ENCODE measurements around the gene PDCD11. TPM values are rescaled to one million over a fixed set of nuclear protein-coding genes. Genes with fewer than 3 reads are reported as not detected.

PDCD11 gene
- total RNA-seq, 1 experiment from 2014 or later = 81.7 TPM

GRCh38 chr10:103467406-103467805 lies 71.0 kb downstream of the PDCD11 start:
- Mint-ChIP-seq H3K9me3 (ENCODE audit: unreplicated experiment) (no peaks in the 10 kb centered on the region), H3K27ac (ENCODE audit: low read depth, unreplicated experiment) (no peak overlapping the region), H3K4me3 (ENCODE audit: unreplicated experiment) (no peak overlapping the region), H3K36me3 (ENCODE audit: insufficient read depth, unreplicated experiment) (no peaks in the 10 kb centered on the region), H3K27me3 (ENCODE audit: insufficient read depth, unreplicated experiment) (peaks cover 40% of the 10 kb centered on the region), H3K4me1 (ENCODE audit: insufficient read depth, unreplicated experiment) (no peaks in the 10 kb centered on the region)
- BruUV-seq (replicated peaks) = no TSS peak
- POLR2A ChIA-PET = no interaction called here
- intact Hi-C loops (cut with micrococcal nuclease) = no loop called here
- TF ChIP-seq, protein P1, sequence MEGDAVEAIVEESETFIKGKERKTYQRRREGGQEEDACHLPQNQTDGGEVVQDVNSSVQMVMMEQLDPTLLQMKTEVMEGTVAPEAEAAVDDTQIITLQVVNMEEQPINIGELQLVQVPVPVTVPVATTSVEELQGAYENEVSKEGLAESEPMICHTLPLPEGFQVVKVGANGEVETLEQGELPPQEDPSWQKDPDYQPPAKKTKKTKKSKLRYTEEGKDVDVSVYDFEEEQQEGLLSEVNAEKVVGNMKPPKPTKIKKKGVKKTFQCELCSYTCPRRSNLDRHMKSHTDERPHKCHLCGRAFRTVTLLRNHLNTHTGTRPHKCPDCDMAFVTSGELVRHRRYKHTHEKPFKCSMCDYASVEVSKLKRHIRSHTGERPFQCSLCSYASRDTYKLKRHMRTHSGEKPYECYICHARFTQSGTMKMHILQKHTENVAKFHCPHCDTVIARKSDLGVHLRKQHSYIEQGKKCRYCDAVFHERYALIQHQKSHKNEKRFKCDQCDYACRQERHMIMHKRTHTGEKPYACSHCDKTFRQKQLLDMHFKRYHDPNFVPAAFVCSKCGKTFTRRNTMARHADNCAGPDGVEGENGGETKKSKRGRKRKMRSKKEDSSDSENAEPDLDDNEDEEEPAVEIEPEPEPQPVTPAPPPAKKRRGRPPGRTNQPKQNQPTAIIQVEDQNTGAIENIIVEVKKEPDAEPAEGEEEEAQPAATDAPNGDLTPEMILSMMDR (IDR thresholded peaks at IDR 0.05; ENCODE audit: unreplicated experiment) = no peak
- CTCF ChIA-PET = no interaction called here
- no peak for DNase-seq (ENCODE audit: unreplicated experiment)

DNA sequence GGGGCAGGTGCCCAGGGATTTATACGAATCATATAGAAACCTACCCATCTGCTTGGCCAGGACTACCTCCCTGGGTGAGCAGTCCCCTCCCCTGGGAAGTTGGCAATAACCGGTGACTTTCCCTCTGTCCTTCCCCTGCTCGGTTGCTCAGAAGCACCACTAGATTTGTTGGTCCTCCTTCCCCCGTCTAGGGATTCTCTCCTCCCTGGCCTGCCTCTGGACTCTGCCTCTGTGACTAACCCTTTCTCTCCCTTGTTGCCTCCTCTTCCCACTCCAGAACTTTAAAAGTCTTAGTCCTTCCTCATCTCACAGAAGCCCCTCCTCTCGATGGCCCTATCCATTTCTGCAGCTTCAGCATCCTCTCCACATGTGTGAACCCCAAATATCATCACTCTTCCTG lies 72.8 kb downstream of the PDCD11 start:
- TF ChIP-seq, protein P1 (IDR thresholded peaks at IDR 0.05; ENCODE audit: unreplicated experiment) = no peak
- no peak overlapping the region for H3K4me3 Mint-ChIP-seq (ENCODE audit: unreplicated experiment)
- DNase-seq (ENCODE audit: unreplicated experiment) = no peak
- no peaks in the 10 kb centered on the region for H3K9me3 Mint-ChIP-seq (ENCODE audit: unreplicated experiment)
- ChIA-PET CTCF (interaction anchor here (0.7 kb wide), 1 partner anchor 14 kb away, joined by 3 read pairs; no protein-coding TSS in a partner anchor), POLR2A (no interaction called here)
- no TSS peak for BruUV-seq (replicated peaks)
- peaks cover 29% of the 10 kb centered on the region for H3K27me3 Mint-ChIP-seq (ENCODE audit: insufficient read depth, unreplicated experiment)
- H3K4me1 Mint-ChIP-seq (ENCODE audit: insufficient read depth, unreplicated experiment) = no peaks in the 10 kb centered on the region
- H3K36me3 Mint-ChIP-seq (ENCODE audit: insufficient read depth, unreplicated experiment) = no peaks in the 10 kb centered on the region
- H3K27ac Mint-ChIP-seq (ENCODE audit: low read depth, unreplicated experiment) = no peak overlapping the region
- intact Hi-C loops (cut with micrococcal nuclease) = no loop called here

- Mint-ChIP-seq H3K4me3 (ENCODE audit: unreplicated experiment) (no peak overlapping the region), H3K4me1 (ENCODE audit: insufficient read depth, unreplicated experiment) (no peaks in the 10 kb centered on the region), H3K27me3 (ENCODE audit: insufficient read depth, unreplicated experiment) (peaks cover 29% of the 10 kb centered on the region), H3K27ac (ENCODE audit: low read depth, unreplicated experiment) (no peak overlapping the region), H3K36me3 (ENCODE audit: insufficient read depth, unreplicated experiment) (no peaks in the 10 kb centered on the region), H3K9me3 (ENCODE audit: unreplicated experiment) (no peaks in the 10 kb centered on the region)
- DNase-seq (ENCODE audit: unreplicated experiment) = no peak
- TF ChIP-seq, protein P1 (IDR thresholded peaks at IDR 0.05; ENCODE audit: unreplicated experiment) = no peak
- POLR2A ChIA-PET = no interaction called here
- intact Hi-C loops (cut with micrococcal nuclease) = no loop called here
- no TSS peak for BruUV-seq (replicated peaks)
- CTCF ChIA-PET = interaction anchor here (6.1 kb wide), 1 partner anchor 14 kb away, joined by 26 read pairs; no protein-coding TSS in a partner anchor
Observed at GRCh38 chr10:103470761-103471653, 74.6 kb downstream of the PDCD11 start.

DNA sequence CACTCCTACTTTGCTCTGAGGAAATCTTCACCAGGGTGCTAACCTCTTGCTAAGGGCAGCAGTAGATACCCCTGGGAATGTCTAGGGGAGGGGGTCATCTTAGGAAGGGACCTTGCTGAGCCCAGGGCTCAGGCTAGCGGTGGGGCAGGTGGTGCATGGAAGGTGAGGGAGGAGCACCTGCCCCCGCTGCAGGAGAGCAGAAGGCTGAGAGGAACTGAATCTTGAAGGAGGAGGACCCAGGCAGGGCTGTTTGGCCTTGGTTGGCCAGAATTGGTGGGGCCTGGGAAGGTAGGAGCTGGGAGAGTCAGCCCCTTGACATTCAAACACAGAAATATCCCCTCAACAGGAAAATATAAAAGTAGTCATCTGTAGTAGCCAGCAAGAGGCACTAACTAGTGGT lies 75.6 kb downstream of the PDCD11 start:
- Mint-ChIP-seq H3K27ac (ENCODE audit: low read depth, unreplicated experiment) (no peak overlapping the region), H3K4me1 (ENCODE audit: insufficient read depth, unreplicated experiment) (no peaks in the 10 kb centered on the region), H3K36me3 (ENCODE audit: insufficient read depth, unreplicated experiment) (no peaks in the 10 kb centered on the region), H3K9me3 (ENCODE audit: unreplicated experiment) (no peaks in the 10 kb centered on the region), H3K27me3 (ENCODE audit: insufficient read depth, unreplicated experiment) (peaks cover 29% of the 10 kb centered on the region), H3K4me3 (ENCODE audit: unreplicated experiment) (no peak overlapping the region)
- intact Hi-C loops (cut with micrococcal nuclease) = no loop called here
- TF ChIP-seq, protein P1 (IDR thresholded peaks at IDR 0.05; ENCODE audit: unreplicated experiment) = no peak
- POLR2A ChIA-PET = interaction anchor here (1.1 kb wide), 1 partner anchor 50 kb away, joined by 3 read pairs; no protein-coding TSS in a partner anchor
- no TSS peak for BruUV-seq (replicated peaks)
- no peak for DNase-seq (ENCODE audit: unreplicated experiment)
- CTCF ChIA-PET = interaction anchor here (0.7 to 6.1 kb wide), 3 partner anchors 9 to 73 kb away, joined by 4 to 26 read pairs (median 7); no protein-coding TSS in a partner anchor

Data from MCF 10A (cell line).